IMR-90 (cell line): ENCODE data around the gene ADAMTS12. TPM values are rescaled to one million over a fixed set of nuclear protein-coding genes. Genes with fewer than 3 reads are reported as not detected.
A peak's percentile ranks its signal among the peaks of the same experiment; 100 is the strongest.

Experiments
- ATAC-seq: fragments of 200-7000 bp; cut with Tn5 transposase; 2 replicates; pipeline ENCODE4 v1.9.1; 2020; ENCODE audit warnings: low read depth, mild to moderate bottlenecking, moderate library complexity
- Bru-seq: library from RNA; stranded (reverse); fragments of 400-500 nt; gene quantifications from one replicate; lab custom pipeline; 2021; lab: Mats Ljungman, UMichigan
- BruChase-seq, 2 experiments: library from RNA; stranded (reverse); fragments of 400-500 nt; gene quantifications; one replicate each; lab custom pipeline; 2021; lab: Mats Ljungman, UMichigan
- BruUV-seq: library from RNA; stranded (reverse); fragments of 400-500 nt; replicated peaks from 2 replicates; lab custom pipeline; 2021; lab: Mats Ljungman, UMichigan
- CTCF ChIA-PET: fragments of 300-600 bp; formaldehyde crosslinking; extraction: SDS; loops from one replicate; lab custom pipeline; 2021; ENCODE audit warnings: antibody characterized with exemption; lab: Yijun Ruan, JAX
- POLR2A ChIA-PET: fragments of 300-600 bp; sonication (Branson Sonifier 250); formaldehyde crosslinking; loops from one replicate; lab custom pipeline; 2022; ENCODE audit warnings: antibody characterized with exemption; ENCODE audit not compliant: unreplicated experiment; lab: Charles Lee
- DNase-seq: peaks from one replicate; pipeline ENCODE4 v3.0.0; 2013
- H2AFZ ChIP-seq: replicated peaks from 2 replicates; pipeline ENCODE3; 2013; ENCODE audit warnings: low read length, mild to moderate bottlenecking; ENCODE audit not compliant: poor library complexity
- H2AK5ac ChIP-seq: 2 replicates; pipeline ENCODE4 v1.6.1; 2013; ENCODE audit warnings: low read depth, low read length, inconsistent platforms
- H2AK9ac ChIP-seq: replicated peaks from 2 replicates; pipeline ENCODE3; 2013; ENCODE audit warnings: mild to moderate bottlenecking, low read depth, low read length, moderate library complexity; ENCODE audit not compliant: poor library complexity
- H2BK120ac ChIP-seq: 2 replicates; pipeline ENCODE4 v1.6.1; 2013; ENCODE audit warnings: low read depth, low read length, inconsistent platforms
- H2BK15ac ChIP-seq: 3 replicates; pipeline ENCODE4 v1.6.1; 2013; ENCODE audit warnings: low read depth, low read length, inconsistent platforms
- H2BK20ac ChIP-seq: 2 replicates; pipeline ENCODE4 v1.6.1; 2013; ENCODE audit warnings: low read depth, mild to moderate bottlenecking, inconsistent platforms, low read length, moderate library complexity
- H2BK5ac ChIP-seq: 2 replicates; pipeline ENCODE4 v1.6.1; 2013; ENCODE audit warnings: mild to moderate bottlenecking, low read depth, low read length, inconsistent platforms; ENCODE audit not compliant: poor library complexity, severe bottlenecking
- H3K14ac ChIP-seq: replicated peaks from 2 replicates; pipeline ENCODE4 v1.6.1; 2013; ENCODE audit warnings: low read depth, low read length, inconsistent platforms
- H3K18ac ChIP-seq: 2 replicates; pipeline ENCODE4 v1.6.1; 2013; ENCODE audit warnings: low read depth, low read length, control low read depth
- H3K23ac ChIP-seq: 2 replicates; pipeline ENCODE4 v1.6.1; 2013; ENCODE audit warnings: low read depth, low read length, inconsistent platforms
- H3K27ac ChIP-seq: 2 replicates; pipeline ENCODE4 v1.5.1; 2013; ENCODE audit warnings: mild to moderate bottlenecking, control low read depth, low read length; ENCODE audit not compliant: insufficient read depth
- H3K27me3 ChIP-seq: 2 replicates; pipeline ENCODE4 v1.6.1; 2013; ENCODE audit warnings: low read length; ENCODE audit not compliant: control insufficient read depth, insufficient read depth
- H3K36me3 ChIP-seq: 2 replicates; pipeline ENCODE4 v1.6.1; 2013; ENCODE audit warnings: low read length, mixed read lengths; ENCODE audit not compliant: control insufficient read depth, insufficient read depth
- H3K4ac ChIP-seq: 2 replicates; pipeline ENCODE4 v1.6.1; 2013; ENCODE audit warnings: low read depth, low read length, inconsistent platforms
- H3K4me1 ChIP-seq: 2 replicates; pipeline ENCODE4 v1.6.1; 2013; ENCODE audit warnings: low read length, mixed read lengths; ENCODE audit not compliant: control insufficient read depth, insufficient read depth
- H3K4me2 ChIP-seq: 2 replicates; pipeline ENCODE4 v1.6.1; 2013; ENCODE audit warnings: low read depth, mild to moderate bottlenecking, control low read depth, low read length, moderate library complexity
- H3K4me3 ChIP-seq: 2 replicates; pipeline ENCODE4 v1.5.1; 2013; ENCODE audit warnings: low read depth, mild to moderate bottlenecking, control low read depth, low read length, moderate library complexity; ENCODE audit not compliant: insufficient read depth
- H3K56ac ChIP-seq: 2 replicates; pipeline ENCODE4 v1.6.1; 2013; ENCODE audit warnings: low read length, inconsistent platforms; ENCODE audit not compliant: insufficient read depth; ENCODE audit errors: extremely low read depth
- H3K79me1 ChIP-seq, 2 experiments: 2 replicates each; pipeline ENCODE4 v1.6.1; 2013; ENCODE audit warnings: low read length in 2 of 2, inconsistent platforms in 1 of 2, low read depth in 1 of 2
- H3K9ac ChIP-seq: 2 replicates; pipeline ENCODE4 v1.6.1; 2013; ENCODE audit warnings: low read depth, low read length, control low read depth
- H3K9me1 ChIP-seq: 2 replicates; pipeline ENCODE4 v1.6.1; 2013; ENCODE audit warnings: low read length, inconsistent platforms; ENCODE audit not compliant: insufficient read depth
- H3K9me3 ChIP-seq: 2 replicates; pipeline ENCODE4 v1.6.1; 2013; ENCODE audit warnings: low read length; ENCODE audit not compliant: control insufficient read depth, insufficient read depth
- H4K20me1 ChIP-seq: 2 replicates; pipeline ENCODE4 v1.6.1; 2013; ENCODE audit warnings: low read length, inconsistent platforms; ENCODE audit not compliant: insufficient read depth
- H4K5ac ChIP-seq: 2 replicates; pipeline ENCODE4 v1.6.1; 2013; ENCODE audit warnings: mild to moderate bottlenecking, low read depth, low read length, control low read depth
- H4K8ac ChIP-seq, 2 experiments: 2 replicates each; pipeline ENCODE4 v1.6.1; 2013; ENCODE audit warnings: low read depth in 2 of 2, low read length in 2 of 2, control low read depth in 1 of 2, inconsistent platforms in 1 of 2
- H4K91ac ChIP-seq: 2 replicates; pipeline ENCODE4 v1.6.1; 2013; ENCODE audit warnings: low read depth, low read length, inconsistent platforms; ENCODE audit not compliant: insufficient read depth
- BHLHE40 ChIP-seq: fragments of 150-350 bp; IDR thresholded peaks from 2 replicates; pipeline ENCODE4 v1.6.1; 2016; ENCODE audit warnings: mild to moderate bottlenecking, low read depth, low read length
- MAZ ChIP-seq: IDR thresholded peaks from 2 replicates; pipeline ENCODE4 v1.6.1; 2012; ENCODE audit warnings: low read depth, mild to moderate bottlenecking, low read length, improper control_type of control experiment, moderate library complexity, borderline replicate concordance
- MXI1 ChIP-seq: IDR thresholded peaks from 2 replicates; pipeline ENCODE4 v1.6.1; 2012; ENCODE audit warnings: low read depth, mild to moderate bottlenecking, low read length, moderate library complexity, borderline replicate concordance
- NFE2L2 ChIP-seq: fragments of 150-350 bp; IDR thresholded peaks from 2 replicates; pipeline ENCODE4 v1.6.1; 2016; ENCODE audit warnings: low read depth, mild to moderate bottlenecking, low read length
- RFX5 ChIP-seq: IDR thresholded peaks from 2 replicates; pipeline ENCODE4 v1.8.0; 2012; ENCODE audit warnings: low read depth, mild to moderate bottlenecking, low read length, moderate library complexity
- USF2 ChIP-seq: fragments of 150-350 bp; IDR thresholded peaks from 2 replicates; pipeline ENCODE4 v1.6.1; 2017; ENCODE audit warnings: mild to moderate bottlenecking, antibody characterized with exemption, low read length, low read depth
- WGBS, 2 experiments: methylation state at CpG; one replicate each; pipeline versions ENCODE4 v1.1.5 to v1.1.7; 2013; ENCODE audit warnings: missing lambda C conversion rate in 2 of 2; ENCODE audit not compliant: insufficient read length in 1 of 2; ENCODE audit errors: extremely low coverage in 2 of 2; 5-methylcytosine and 5-hydroxymethylcytosine counted together
- dilution Hi-C: fragments of 300-500 bp; cut with HindIII; formaldehyde crosslinking; loops from one replicate; pipeline ENCODE4 v1.14.3; 2018; ENCODE audit warnings: low sequenced_read_pairs; ENCODE audit not compliant: unreplicated experiment
- in situ Hi-C: fragments of 300-500 bp; cut with MboI; formaldehyde crosslinking; loops from 3 replicates; pipeline ENCODE4 v1.14.3; 2019; ENCODE audit warnings: low sequenced_read_pairs, inconsistent platforms, mixed read lengths
- intact Hi-C: fragments of 100-400 bp; cut with micrococcal nuclease; formaldehyde crosslinking; loops from 2 replicates; pipeline ENCODE4 v1.10.0; 2022
- long read RNA-seq: library from polyadenylated mRNA; unstranded; transcript quantifications from one replicate; pipeline ENCODE4 v2.0.0, GENCODE V29; 2021; ENCODE audit not compliant: unreplicated experiment
- polyA plus RNA-seq, 3 experiments: library from polyadenylated mRNA; depleted of rRNA; stranded (reverse); fragments of >200 nt; gene quantifications; 2 replicates each; pipeline ENCODE4 v1.2.3, GENCODE V29; 2012; ENCODE audit warnings: low replicate concordance in 1 of 3
- total RNA-seq: library from RNA; depleted of rRNA; stranded (reverse); fragments of >200 nt; gene quantifications from 2 replicates; pipeline ENCODE4 v1.2.3, GENCODE V29; 2012; rRNA removed

Gene ADAMTS12, protein sequence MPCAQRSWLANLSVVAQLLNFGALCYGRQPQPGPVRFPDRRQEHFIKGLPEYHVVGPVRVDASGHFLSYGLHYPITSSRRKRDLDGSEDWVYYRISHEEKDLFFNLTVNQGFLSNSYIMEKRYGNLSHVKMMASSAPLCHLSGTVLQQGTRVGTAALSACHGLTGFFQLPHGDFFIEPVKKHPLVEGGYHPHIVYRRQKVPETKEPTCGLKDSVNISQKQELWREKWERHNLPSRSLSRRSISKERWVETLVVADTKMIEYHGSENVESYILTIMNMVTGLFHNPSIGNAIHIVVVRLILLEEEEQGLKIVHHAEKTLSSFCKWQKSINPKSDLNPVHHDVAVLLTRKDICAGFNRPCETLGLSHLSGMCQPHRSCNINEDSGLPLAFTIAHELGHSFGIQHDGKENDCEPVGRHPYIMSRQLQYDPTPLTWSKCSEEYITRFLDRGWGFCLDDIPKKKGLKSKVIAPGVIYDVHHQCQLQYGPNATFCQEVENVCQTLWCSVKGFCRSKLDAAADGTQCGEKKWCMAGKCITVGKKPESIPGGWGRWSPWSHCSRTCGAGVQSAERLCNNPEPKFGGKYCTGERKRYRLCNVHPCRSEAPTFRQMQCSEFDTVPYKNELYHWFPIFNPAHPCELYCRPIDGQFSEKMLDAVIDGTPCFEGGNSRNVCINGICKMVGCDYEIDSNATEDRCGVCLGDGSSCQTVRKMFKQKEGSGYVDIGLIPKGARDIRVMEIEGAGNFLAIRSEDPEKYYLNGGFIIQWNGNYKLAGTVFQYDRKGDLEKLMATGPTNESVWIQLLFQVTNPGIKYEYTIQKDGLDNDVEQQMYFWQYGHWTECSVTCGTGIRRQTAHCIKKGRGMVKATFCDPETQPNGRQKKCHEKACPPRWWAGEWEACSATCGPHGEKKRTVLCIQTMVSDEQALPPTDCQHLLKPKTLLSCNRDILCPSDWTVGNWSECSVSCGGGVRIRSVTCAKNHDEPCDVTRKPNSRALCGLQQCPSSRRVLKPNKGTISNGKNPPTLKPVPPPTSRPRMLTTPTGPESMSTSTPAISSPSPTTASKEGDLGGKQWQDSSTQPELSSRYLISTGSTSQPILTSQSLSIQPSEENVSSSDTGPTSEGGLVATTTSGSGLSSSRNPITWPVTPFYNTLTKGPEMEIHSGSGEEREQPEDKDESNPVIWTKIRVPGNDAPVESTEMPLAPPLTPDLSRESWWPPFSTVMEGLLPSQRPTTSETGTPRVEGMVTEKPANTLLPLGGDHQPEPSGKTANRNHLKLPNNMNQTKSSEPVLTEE (N-terminal part only)
- total RNA-seq (49.2 and 51.3 TPM in 2 replicates), polyA plus RNA-seq (2012; rRNA removed) (24.3 and 27.3 TPM in 2 replicates), Bru-seq, nascent RNA (percentile 85 among the genes with signal in this experiment), BruChase-seq, experiment 1, labeled RNA remaining after a 6-hour chase (percentile 63 among the genes with signal in this experiment), BruChase-seq, experiment 2, labeled RNA remaining after a 2-hour chase (percentile 68 among the genes with signal in this experiment)
- polyA plus RNA-seq (2012; cell fraction: cytosol; rRNA removed) = 11.0 and 16.9 TPM in 2 replicates
- 11.0 and 24.1 TPM in 2 replicates for polyA plus RNA-seq (2012; cell fraction: nucleus; rRNA removed; ENCODE audit: low replicate concordance)
- long read RNA-seq, transcript ADAMTS12-206 (3 exons, 1,003 nt) = major isoform, 9 of 18 reads
- long read RNA-seq, partial matches to known transcripts = 2 of 18 reads
- long read RNA-seq, other reads (novel, unspliced or antisense) = 7 of 18 reads

DNA sequence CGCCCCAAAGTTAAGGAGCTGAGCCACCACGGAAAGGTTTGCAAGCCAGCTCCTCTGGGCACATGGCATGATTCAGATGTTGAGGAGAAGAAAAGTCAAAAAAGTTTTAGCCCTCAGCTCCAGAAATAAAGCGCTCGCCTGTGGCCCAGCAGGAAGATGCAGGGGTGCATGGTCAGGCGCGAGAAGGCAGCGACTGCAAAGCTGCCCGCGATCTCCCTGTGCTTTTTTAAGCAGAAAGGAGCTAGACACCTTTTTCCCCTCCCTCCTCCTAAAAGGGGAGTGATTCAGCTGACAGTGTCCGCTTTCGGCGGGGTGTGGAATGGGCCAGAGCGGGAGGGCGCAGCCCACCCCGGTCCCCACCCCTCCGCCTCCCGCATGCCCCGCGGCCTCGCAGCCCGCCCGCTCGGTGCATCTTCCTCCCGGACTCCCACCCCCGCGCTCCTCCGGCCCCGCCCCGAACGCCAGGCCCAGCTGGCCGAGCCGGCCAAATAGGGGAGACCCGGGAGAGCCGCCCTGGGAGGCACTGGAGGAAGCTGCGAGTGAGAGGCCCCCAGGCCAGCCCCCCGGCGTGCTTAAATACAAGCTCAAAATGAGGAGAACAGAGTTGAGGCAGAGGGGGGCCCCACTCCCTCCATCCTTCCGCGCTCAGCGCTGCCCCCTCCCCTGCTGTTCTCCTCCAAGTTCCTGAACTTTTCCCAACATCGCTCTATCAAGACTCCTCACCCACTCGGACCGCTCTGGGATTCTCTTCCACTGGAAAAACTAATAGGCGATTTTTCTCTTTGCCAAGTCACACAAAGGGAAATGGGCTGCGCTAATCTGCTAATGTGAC lies at the start of gene ADAMTS12:
Gene ADAMTS12, minus strand, starts transcription at position 203 of the 832 bp plus-strand sequence. Its CDS starts 134 bp downstream, at position 69.
- peak within 1 kb of the TSS; percentile 87 for H3K9ac ChIP-seq
- WGBS, 2 experiments = 7% methylated on average over 3 of the region's 45 CpGs; no CpG with 5 or more reads in 1 of the 2 experiments
- TF ChIP-seq USF2 (no peak), NFE2L2 (no peak), MAZ (peak; percentile 43; the same call in 1 of the 2 replicates), BHLHE40 (no peak), MXI1 (peak; percentile 31; the same call in 1 of the 2 replicates), RFX5 (no peak)

More for the DNA sequence above, at the start of gene ADAMTS12:
- Histone ChIP-seq H3K18ac (peak within 1 kb of the TSS; percentile 73), H2BK15ac (peak within 1 kb of the TSS; percentile 78; the same call in 2 of the 3 replicates), H3K9me3 (no peaks in the 10 kb centered on the region), H3K56ac (peak within 1 kb of the TSS; percentile 76), H3K36me3 (no peaks in the 10 kb centered on the region), H3K4me3 (peak within 1 kb of the TSS; percentile 57), H3K4me2 (peak within 1 kb of the TSS; percentile 92), H3K23ac (peak within 1 kb of the TSS; percentile 84), H4K5ac (peak within 1 kb of the TSS; percentile 56), H2BK20ac (peak within 1 kb of the TSS; percentile 83), H4K8ac (peak within 1 kb of the TSS; percentile 53 to 85; a peak in 3 of 4 replicates), H3K9me1 (no peaks in the 10 kb centered on the region; the same call in 1 of the 2 replicates), H4K91ac (peak within 1 kb of the TSS; percentile 84), H2AK5ac (peak within 1 kb of the TSS; percentile 72), H2BK120ac (peak within 1 kb of the TSS; percentile 88), H3K14ac (peak within 1 kb of the TSS; percentile 81), H2BK5ac (peak within 1 kb of the TSS; percentile 72), H2AK9ac (peak within 1 kb of the TSS; percentile 62), H3K79me1 (peaks cover 5 to 36% of the 10 kb centered on the region in 2 experiments; a peak in 2 of 4 replicates), H4K20me1 (peaks cover 3% of the 10 kb centered on the region; the same call in 1 of the 2 replicates), H3K4ac (peak within 1 kb of the TSS; percentile 82), H3K4me1 (peaks cover 17% of the 10 kb centered on the region), H3K27me3 (no peaks in the 10 kb centered on the region), H2AFZ (peak within 1 kb of the TSS; percentile 92), H3K27ac (peak within 1 kb of the TSS; percentile 85)
- peak; percentile 77 for DNase-seq
- BruUV-seq = no TSS peak
- POLR2A ChIA-PET = interaction anchor here (0.6 kb wide), 1 partner anchor 101 kb away, joined by 4 read pairs; no protein-coding TSS in a partner anchor
- dilution Hi-C loops (no loop called here), intact Hi-C loops (loop anchor here (2.0 to 5.0 kb wide), 5 partner anchors 43 to 450 kb away; partner anchors contain the start of gene TARS1), in situ Hi-C loops (no loop called here)
- ATAC-seq = peak; percentile 74
- CTCF ChIA-PET = interaction anchor here (0.7 to 1.3 kb wide), 2 partner anchors 43 to 78 kb away, joined by 4 to 7 read pairs; no protein-coding TSS in a partner anchor
